Panc1 (cell line): Measurements from ENCODE around the gene CLK3. TPM values are rescaled to one million over a fixed set of nuclear protein-coding genes. Genes with fewer than 3 reads are reported as not detected.

ENCODE experiments used
- ATAC-seq: fragments of 200-7000 bp; cut with Tn5 transposase; 2 replicates; pipeline ENCODE4 v1.9.1; 2020; ENCODE audit warnings: mild to moderate bottlenecking, moderate library complexity
- BruUV-seq: library from RNA; stranded (reverse); fragments of 400-500 nt; replicated peaks from 2 replicates; lab custom pipeline; 2021; lab: Mats Ljungman, UMichigan
- CTCF ChIA-PET: fragments of 300-600 bp; sonication (Branson Sonifier 250); formaldehyde crosslinking; loops from one replicate; lab custom pipeline; 2022; ENCODE audit warnings: antibody characterized with exemption; lab: Charles Lee
- POLR2A ChIA-PET: fragments of 300-600 bp; sonication (Branson Sonifier 250); formaldehyde crosslinking; loops from one replicate; lab custom pipeline; 2022; ENCODE audit warnings: antibody characterized with exemption; lab: Charles Lee
- DNase-seq: peaks from one replicate; pipeline ENCODE4 v3.0.0-alpha.2; 2010; ENCODE audit warnings: low read depth, low spot score
- H3K27ac ChIP-seq: 2 replicates; pipeline ENCODE4 v1.5.1; 2011; ENCODE audit warnings: mild to moderate bottlenecking, low read length, inconsistent platforms
- H3K27me3 ChIP-seq: fragments of 200-500 bp; sonication (Bioruptor generic); 2 replicates; pipeline ENCODE4 v1.6.0; 2014; ENCODE audit warnings: low read length, inconsistent platforms; ENCODE audit not compliant: control insufficient read depth, insufficient read depth
- H3K36me3 ChIP-seq: fragments of 200-500 bp; sonication (Bioruptor generic); 2 replicates; pipeline ENCODE4 v1.5.1; 2014; ENCODE audit warnings: inconsistent platforms, mild to moderate bottlenecking, low read length, moderate library complexity; ENCODE audit not compliant: control insufficient read depth, insufficient read depth
- H3K4me1 ChIP-seq: 2 replicates; pipeline ENCODE4 v1.5.1; 2011; ENCODE audit warnings: inconsistent platforms, mild to moderate bottlenecking, low read length, moderate library complexity; ENCODE audit not compliant: control insufficient read depth, insufficient read depth
- H3K4me3 ChIP-seq, 2 experiments: 2 replicates each; pipeline ENCODE4 v1.5.1; 2011 to 2012; ENCODE audit warnings: low read depth in 2 of 2, low read length in 2 of 2, mild to moderate bottlenecking in 2 of 2, inconsistent platforms in 1 of 2, moderate library complexity in 1 of 2
- H3K9me3 ChIP-seq: fragments of 200-500 bp; sonication (Bioruptor generic); 2 replicates; pipeline ENCODE4 v1.5.1; 2014; ENCODE audit warnings: low read depth, mild to moderate bottlenecking, inconsistent platforms, low read length, moderate library complexity; ENCODE audit not compliant: control insufficient read depth, insufficient read depth
- CTCF ChIP-seq: fragments of 450-650 bp; IDR thresholded peaks from 2 replicates; pipeline ENCODE4 v1.5.1; 2017; ENCODE audit warnings: mild to moderate bottlenecking
- POLR2AphosphoS5 ChIP-seq: IDR thresholded peaks from 2 replicates; pipeline ENCODE4 v1.6.1; 2012; ENCODE audit warnings: mild to moderate bottlenecking, low read depth, low read length, moderate library complexity
- REST ChIP-seq, 2 experiments: IDR thresholded peaks; 2 replicates each; pipeline ENCODE4 v1.6.1; 2011 to 2012; ENCODE audit warnings: low read depth in 2 of 2, control low read depth in 1 of 2, low read length in 1 of 2, mild to moderate bottlenecking in 1 of 2, moderate library complexity in 1 of 2; ENCODE audit not compliant: insufficient read depth in 1 of 2
- SIN3A ChIP-seq: IDR thresholded peaks from 2 replicates; pipeline ENCODE4 v1.6.1; 2012; ENCODE audit warnings: low read depth, mild to moderate bottlenecking, low read length, moderate library complexity, borderline replicate concordance; ENCODE audit not compliant: insufficient read depth
- TCF7L2 ChIP-seq: IDR thresholded peaks from 2 replicates; pipeline ENCODE4 v1.6.1; 2011; ENCODE audit warnings: mild to moderate bottlenecking, low read depth, low read length, inconsistent platforms
- in situ Hi-C: cut with HindIII; loops from 2 replicates; pipeline ENCODE4 v1.10.0; 2016; ENCODE audit warnings: low sequenced_read_pairs, low pct_unique_long_range_greater_than_20kb
- intact Hi-C: fragments of 100-400 bp; cut with micrococcal nuclease; formaldehyde crosslinking; loops from one replicate; pipeline ENCODE4 v1.10.0; 2022; ENCODE audit not compliant: unreplicated experiment
- total RNA-seq: library from RNA; stranded (reverse); gene quantifications from one replicate; pipeline ENCODE4 v1.2.1, GENCODE V29; 2021; ENCODE audit not compliant: unreplicated experiment

The CLK3 gene
- total RNA-seq, 1 experiment from 2014 or later: 69.8 TPM

- H3K27ac ChIP-seq: no peak overlapping the region
- H3K27me3 ChIP-seq: no peaks in the 10 kb centered on the region
- TF ChIP-seq CTCF (no peak), REST (IDR thresholded peaks at IDR 0.05; ENCODE audit: insufficient read depth in 1 of 2, low read depth in 2 of 2, low read length in 1 of 2) (no peak), SIN3A (no peak), TCF7L2 (no peak)
- in situ Hi-C loops (no loop called here), intact Hi-C loops (no loop called here)
- POLR2A ChIA-PET: no interaction called here
- CTCF ChIA-PET: no interaction called here
- DNase-seq (no peak), ATAC-seq (no peak)
- no peak overlapping the region for H3K4me3 ChIP-seq
- H3K36me3 ChIP-seq: peaks cover 6% of the 10 kb centered on the region; the same call in 1 of the 2 replicates
- H3K4me1 ChIP-seq: no peaks in the 10 kb centered on the region
- BruUV-seq: no TSS peak
- H3K9me3 ChIP-seq: no peaks in the 10 kb centered on the region
Measured at GRCh38 chr15:74592222-74592621, 23.4 kb upstream of the CLK3 start.

- in situ Hi-C loops (no loop called here), intact Hi-C loops (no loop called here)
- ChIA-PET CTCF (interaction anchor here (0.7 kb wide), 1 partner anchor 17 kb away, joined by 3 read pairs; no protein-coding TSS in a partner anchor), POLR2A (no interaction called here)
- H3K4me1 ChIP-seq: peaks cover 3% of the 10 kb centered on the region
- H3K9me3 ChIP-seq: no peaks in the 10 kb centered on the region
- no TSS peak for BruUV-seq
- TF ChIP-seq POLR2AphosphoS5 (no peak), REST (IDR thresholded peaks at IDR 0.05; ENCODE audit: insufficient read depth in 1 of 2, low read depth in 2 of 2, low read length in 1 of 2) (no peak), TCF7L2 (no peak), CTCF (no peak), SIN3A (no peak)
- no peak overlapping the region for H3K4me3 ChIP-seq
- H3K27me3 ChIP-seq: no peaks in the 10 kb centered on the region
- H3K27ac ChIP-seq: no peak overlapping the region
- DNase-seq (no peak), ATAC-seq (no peak)
- H3K36me3 ChIP-seq: peaks cover 6% of the 10 kb centered on the region; the same call in 1 of the 2 replicates
Measured at GRCh38 chr15:74593122-74593521, 22.5 kb upstream of the CLK3 start.
